Activated T-cell treated with anti-CD3 and anti-CD28 coated beads for 1 hour (primary cell): Measurements from ENCODE around the gene UBE3A.

Source experiments
- DNase-seq: peaks from one replicate; pipeline ENCODE4 v3.0.0-alpha.2; 2020; ENCODE audit warnings: low read depth

The UBE3A gene

DNA sequence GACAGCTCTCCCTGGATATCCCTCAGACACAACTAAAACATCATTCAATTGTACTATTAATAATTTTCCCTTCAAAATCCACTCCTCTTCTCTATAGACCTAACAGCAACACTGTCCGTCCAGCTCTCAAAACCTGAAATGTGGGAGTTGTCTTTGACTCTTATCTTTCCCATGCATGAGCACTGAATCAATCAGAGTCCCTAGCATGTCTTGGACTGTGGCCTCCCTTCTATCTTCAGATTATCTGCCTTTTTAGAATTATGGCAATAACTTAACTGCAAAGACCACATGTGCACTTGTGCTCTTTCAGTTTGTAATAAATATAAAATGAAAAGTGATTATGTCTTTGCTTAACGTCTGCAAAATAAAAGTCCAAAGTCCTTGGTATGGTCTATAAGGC lies 107.0 kb downstream of the UBE3A start:
- DNase-seq, result no peak

- DNase-seq, result no peak
These were observed 107.4 kb downstream of the UBE3A start for GRCh38 chr15:25331404-25331803.

- DNase-seq, result no peak
These were observed 109.1 kb downstream of the UBE3A start for GRCh38 chr15:25329696-25330095.

DNA sequence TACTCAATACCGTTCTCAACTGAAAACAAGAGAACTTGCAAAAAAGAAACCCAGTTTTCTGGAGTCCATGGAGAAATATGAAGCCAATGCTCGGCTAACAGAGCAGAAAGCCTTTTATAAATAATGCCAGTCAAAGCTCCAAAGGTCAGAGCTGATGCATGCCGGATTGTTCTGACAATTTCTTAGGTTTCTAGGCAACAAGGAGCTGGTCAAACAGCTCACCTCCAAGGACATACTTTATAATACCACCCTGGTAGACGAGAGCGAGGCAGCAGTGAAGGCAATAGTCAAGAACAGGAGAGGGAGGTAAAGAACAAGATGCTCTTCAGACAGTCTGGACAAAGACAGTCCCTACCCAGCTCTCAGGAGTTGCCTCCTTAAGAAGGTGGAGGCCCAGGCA lies 111.1 kb downstream of the UBE3A start:
- DNase-seq, result no peak

- DNase-seq, result no peak
These were observed 113.6 kb downstream of the UBE3A start for GRCh38 chr15:25325187-25325586.

DNA sequence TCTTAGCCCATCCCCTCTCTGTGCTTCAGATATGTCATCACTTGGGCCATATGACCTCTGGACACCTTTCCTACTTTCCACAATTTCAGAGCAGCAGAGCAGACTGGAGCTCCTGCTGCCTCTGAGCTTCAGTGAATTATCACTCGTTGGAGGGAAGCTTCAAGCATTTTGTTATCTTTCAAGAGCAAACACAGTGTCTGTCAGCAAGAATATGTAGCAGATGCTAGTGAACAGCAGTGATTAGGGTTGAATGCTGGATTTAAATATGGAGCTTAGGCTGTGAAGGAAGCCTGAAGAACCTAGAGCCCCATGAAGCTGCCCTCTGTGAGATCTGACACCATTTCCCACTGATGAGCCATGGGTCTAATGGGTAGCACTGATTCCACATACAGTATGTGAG lies 115.4 kb downstream of the UBE3A start:
- no peak for DNase-seq

DNA sequence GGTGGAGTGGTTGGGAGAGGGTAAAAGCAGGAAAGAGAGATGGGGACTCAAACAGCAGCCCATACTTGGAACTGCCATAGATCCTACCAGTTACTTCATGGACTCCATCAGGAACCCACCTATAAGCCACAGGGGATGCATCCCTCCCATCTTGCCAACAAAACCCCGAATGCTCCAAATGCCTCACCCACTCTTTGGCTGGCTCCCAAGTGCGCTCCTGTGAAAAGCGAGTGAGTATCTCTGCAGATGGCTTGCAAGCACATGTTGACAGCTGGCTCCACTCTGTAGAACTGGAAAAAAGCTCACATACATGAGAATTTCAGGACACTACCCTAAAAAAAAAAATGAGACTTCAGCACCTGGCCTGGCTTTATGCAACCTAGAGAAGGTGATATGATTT lies 151.0 kb downstream of the UBE3A start:
- DNase-seq, result no peak
